22Rv1 (cell line): ENCODE data around the gene UNC119B.
A peak's percentile ranks its signal among the peaks of the same experiment; 100 is the strongest.

ENCODE experiments used
- H3K27ac ChIP-seq: fragments of 450-650 bp; 2 replicates; pipeline ENCODE4 v1.5.1; 2017
- CTCF ChIP-seq: fragments of 450-650 bp; IDR thresholded peaks from 2 replicates; pipeline ENCODE4 v1.5.1; 2017; ENCODE audit warnings: mild to moderate bottlenecking
- ZFX ChIP-seq: fragments of 450-650 bp; IDR thresholded peaks from 2 replicates; pipeline ENCODE4 v1.6.1; 2017; ENCODE audit warnings: antibody characterized with exemption, borderline replicate concordance

Gene UNC119B

GRCh38 chr12:120710031-120710804 lies at the start of gene UNC119B:
TSS of gene UNC119B (plus strand) at chr12:120710458. CDS start at chr12:120710475, 17 bp downstream.
- no peak for TF ChIP-seq ZFX
- no peak for TF ChIP-seq CTCF
- H3K27ac ChIP-seq, result peak within 1 kb of the TSS; percentile 80

GRCh38 chr12:120661432-120661831 lies 48.8 kb upstream of the UNC119B start:
- no peak for TF ChIP-seq ZFX
- TF ChIP-seq CTCF, result no peak
- no peak overlapping the region for H3K27ac ChIP-seq

GRCh38 chr12:120662879-120663278 lies 47.4 kb upstream of the UNC119B start:
- TF ChIP-seq CTCF (no peak), ZFX (no peak)
- no peak overlapping the region for H3K27ac ChIP-seq

GRCh38 chr12:120663741-120664140 lies 46.5 kb upstream of the UNC119B start:
- H3K27ac ChIP-seq, result no peak overlapping the region
- TF ChIP-seq CTCF (no peak), ZFX (no peak)

- TF ChIP-seq CTCF, result no peak
- TF ChIP-seq ZFX, result no peak
- no peak overlapping the region for H3K27ac ChIP-seq
Measured at GRCh38 chr12:120666571-120667390, 43.5 kb upstream of the UNC119B start.

GRCh38 chr12:120668091-120668867 lies 42.0 kb upstream of the UNC119B start:
- TF ChIP-seq CTCF (no peak), ZFX (no peak)
- no peak overlapping the region for H3K27ac ChIP-seq
